GM12892 (cell line): ENCODE measurements around the gene PDZD7. TPM values are rescaled to one million over a fixed set of nuclear protein-coding genes. Genes with fewer than 3 reads are reported as not detected.

Experiments used
- DNase-seq: peaks from one replicate; pipeline ENCODE4 v3.0.0; 2011; ENCODE audit not compliant: insufficient read length
- FAIRE-seq: peaks from 2 replicates; lab custom pipeline; 2011; peaks lifted over from hg19 to GRCh38; lab: Jason Lieb, UNC
- POLR2A ChIP-seq: IDR thresholded peaks from 2 replicates; pipeline ENCODE4 v1.6.1; 2011; ENCODE audit warnings: low read depth, low read length, control low read depth
- POLR2AphosphoS5 ChIP-seq: IDR thresholded peaks from 2 replicates; pipeline ENCODE4 v1.6.1; 2011; ENCODE audit warnings: low read depth, low read length, control low read depth
- TAF1 ChIP-seq: IDR thresholded peaks from 2 replicates; pipeline ENCODE4 v1.6.1; 2011; ENCODE audit warnings: low read depth, mild to moderate bottlenecking, control low read depth, low read length, borderline replicate concordance
- polyA plus RNA-seq: library from polyadenylated mRNA; unstranded; fragments of >200 nt; gene quantifications from one replicate; pipeline ENCODE4 v1.2.1, GENCODE V29; 2012; ENCODE audit warnings: missing spikeins, inconsistent platforms; ENCODE audit not compliant: missing spikeins

The PDZD7 gene
- 0.15 TPM for polyA plus RNA-seq

GRCh38 chr10:101031128-101031795 is at the start of gene PDZD7, which contains the start of gene SFXN3:
Gene PDZD7, minus strand, starts transcription at chr10:101031129. Its CDS starts 910 bp downstream, at chr10:101030219.
Gene SFXN3, plus strand, starts transcription at chr10:101031234. Its CDS starts 3,461 bp downstream, at chr10:101034695.
- DNase-seq (peak; percentile 98), FAIRE-seq (peak; percentile 74)
- no peak for TF ChIP-seq TAF1
- TF ChIP-seq POLR2A: no peak
- TF ChIP-seq POLR2AphosphoS5: no peak

GRCh38 chr10:101079874-101080273 is 48.9 kb upstream of the PDZD7 start:
- DNase-seq: no peak
- FAIRE-seq: no peak
- TF ChIP-seq TAF1 (no peak), POLR2A (no peak), POLR2AphosphoS5 (no peak)

- DNase-seq (no peak), FAIRE-seq (no peak)
- TF ChIP-seq TAF1 (no peak), POLR2A (no peak), POLR2AphosphoS5 (no peak)
Observed at GRCh38 chr10:101076630-101077029, 45.7 kb upstream of the PDZD7 start.

- DNase-seq: no peak
- FAIRE-seq: no peak
- no peak for TF ChIP-seq POLR2AphosphoS5
- TF ChIP-seq POLR2A: no peak
- TF ChIP-seq TAF1: no peak
Observed at GRCh38 chr10:101075775-101076174, 44.8 kb upstream of the PDZD7 start.

- no peak for FAIRE-seq
- TF ChIP-seq POLR2AphosphoS5 (no peak), TAF1 (no peak), POLR2A (no peak)
- DNase-seq: no peak
Observed at GRCh38 chr10:101073631-101074030, 42.7 kb upstream of the PDZD7 start.

- FAIRE-seq (no peak), DNase-seq (no peak)
- no peak for TF ChIP-seq TAF1
- no peak for TF ChIP-seq POLR2AphosphoS5
- TF ChIP-seq POLR2A: no peak
Observed at GRCh38 chr10:101072923-101073322, 42.0 kb upstream of the PDZD7 start.

GRCh38 chr10:101071885-101072433 is 41.0 kb upstream of the PDZD7 start:
- TF ChIP-seq TAF1 (no peak), POLR2A (no peak), POLR2AphosphoS5 (no peak)
- FAIRE-seq (no peak), DNase-seq (no peak)

GRCh38 chr10:101071267-101071884 is 40.4 kb upstream of the PDZD7 start:
- FAIRE-seq (no peak), DNase-seq (no peak)
- no peak for TF ChIP-seq POLR2A
- TF ChIP-seq POLR2AphosphoS5: no peak
- no peak for TF ChIP-seq TAF1

- no peak for TF ChIP-seq POLR2A
- TF ChIP-seq TAF1: no peak
- no peak for TF ChIP-seq POLR2AphosphoS5
- FAIRE-seq (no peak), DNase-seq (no peak)
Observed at GRCh38 chr10:101070098-101070497, 39.2 kb upstream of the PDZD7 start.

- no peak for TF ChIP-seq POLR2AphosphoS5
- no peak for TF ChIP-seq TAF1
- TF ChIP-seq POLR2A: no peak
- no peak for FAIRE-seq
- no peak for DNase-seq
Observed at GRCh38 chr10:101069441-101069840, 38.5 kb upstream of the PDZD7 start.

GRCh38 chr10:101067356-101068083 is 36.6 kb upstream of the PDZD7 start:
- FAIRE-seq (peak; percentile 92), DNase-seq (peak; percentile 77)
- TF ChIP-seq TAF1 (no peak), POLR2A (no peak), POLR2AphosphoS5 (no peak)
